H9 (cell line): ENCODE data around the gene PYHIN1. TPM values are rescaled to one million over a fixed set of nuclear protein-coding genes. Genes with fewer than 3 reads are reported as not detected.

Experiments
- DNase-seq: peaks from one replicate; pipeline ENCODE4 v3.0.0-alpha.2; 2017
- H2AFZ ChIP-seq: one replicate; pipeline ENCODE4 v1.6.1; 2013; ENCODE audit warnings: mild to moderate bottlenecking, low read length, control low read depth, moderate library complexity
- H2AK5ac ChIP-seq: 2 replicates; pipeline ENCODE4 v1.6.1; 2013; ENCODE audit warnings: low read length, control low read depth, mixed read lengths; ENCODE audit not compliant: insufficient read length
- H2BK120ac ChIP-seq: one replicate; pipeline ENCODE4 v1.6.1; 2013; ENCODE audit warnings: low read depth, mild to moderate bottlenecking, low read length, control low read depth, inconsistent platforms; ENCODE audit not compliant: poor library complexity, severe bottlenecking
- H2BK12ac ChIP-seq: 2 replicates; pipeline ENCODE4 v1.6.1; 2013; ENCODE audit warnings: low read length, control low read depth, mixed read lengths, low read depth; ENCODE audit not compliant: insufficient read length
- H2BK15ac ChIP-seq: 2 replicates; pipeline ENCODE4 v1.6.1; 2013; ENCODE audit warnings: low read depth, low read length, control low read depth
- H2BK20ac ChIP-seq: one replicate; pipeline ENCODE4 v1.6.1; 2013; ENCODE audit warnings: low read depth, mild to moderate bottlenecking, low read length, control low read depth, inconsistent platforms; ENCODE audit not compliant: poor library complexity, severe bottlenecking
- H2BK5ac ChIP-seq: 2 replicates; pipeline ENCODE4 v1.6.1; 2013; ENCODE audit warnings: low read length, control low read depth, mixed read lengths; ENCODE audit not compliant: insufficient read length
- H3K14ac ChIP-seq: 2 replicates; pipeline ENCODE4 v1.6.1; 2013; ENCODE audit warnings: low read length, control low read depth; ENCODE audit not compliant: insufficient read depth
- H3K18ac ChIP-seq: 2 replicates; pipeline ENCODE4 v1.6.1; 2013; ENCODE audit warnings: low read depth, mild to moderate bottlenecking, mixed read lengths, low read length, control low read depth; ENCODE audit not compliant: insufficient read length
- H3K23ac ChIP-seq: 2 replicates; pipeline ENCODE4 v1.6.1; 2013; ENCODE audit warnings: low read length, control low read depth, mixed read lengths, low read depth; ENCODE audit not compliant: insufficient read length
- H3K23me2 ChIP-seq: 2 replicates; pipeline ENCODE4 v1.6.1; 2013; ENCODE audit warnings: low read depth, mild to moderate bottlenecking, mixed read lengths, low read length, control low read depth; ENCODE audit not compliant: insufficient read length, poor library complexity, severe bottlenecking
- H3K27ac ChIP-seq: 2 replicates; pipeline ENCODE4 v1.5.1; 2013; ENCODE audit warnings: low read length, control low read depth, mixed read lengths, low read depth; ENCODE audit not compliant: insufficient read length
- H3K27me3 ChIP-seq: 2 replicates; pipeline ENCODE4 v1.6.1; 2013; ENCODE audit warnings: low read length, control low read depth, inconsistent platforms; ENCODE audit not compliant: insufficient read depth
- H3K4ac ChIP-seq: 2 replicates; pipeline ENCODE4 v1.6.1; 2013; ENCODE audit warnings: low read depth, mild to moderate bottlenecking, control low read depth, inconsistent platforms, low read length, moderate library complexity
- H3K4me1 ChIP-seq: 2 replicates; pipeline ENCODE4 v1.6.1; 2013; ENCODE audit warnings: low read length, control low read depth, inconsistent platforms; ENCODE audit not compliant: insufficient read depth
- H3K4me2 ChIP-seq: 2 replicates; pipeline ENCODE4 v1.6.1; 2013; ENCODE audit warnings: low read length, control low read depth, mixed read lengths; ENCODE audit not compliant: insufficient read length, insufficient read depth
- H3K56ac ChIP-seq: 2 replicates; pipeline ENCODE4 v1.6.1; 2013; ENCODE audit warnings: low read depth, mild to moderate bottlenecking, mixed read lengths, low read length, control low read depth; ENCODE audit not compliant: insufficient read length
- H3K79me1 ChIP-seq: 2 replicates; pipeline ENCODE4 v1.6.1; 2013; ENCODE audit warnings: low read depth, mild to moderate bottlenecking, moderate library complexity, low read length, control low read depth, inconsistent platforms; ENCODE audit not compliant: insufficient read depth, poor library complexity, severe bottlenecking
- H3K79me2 ChIP-seq: 2 replicates; pipeline ENCODE4 v1.6.1; 2013; ENCODE audit warnings: low read length, control low read depth, inconsistent platforms; ENCODE audit not compliant: insufficient read depth
- H3K9ac ChIP-seq: 2 replicates; pipeline ENCODE4 v1.6.1; 2013; ENCODE audit warnings: low read length, control low read depth, mixed read lengths; ENCODE audit not compliant: insufficient read length; ENCODE audit errors: extremely low read depth
- H3K9me3 ChIP-seq: one replicate; pipeline ENCODE4 v1.6.1; 2013; ENCODE audit warnings: low read depth, low read length, inconsistent platforms; ENCODE audit not compliant: control insufficient read depth
- H3T11ph ChIP-seq: one replicate; pipeline ENCODE4 v1.6.1; 2013; ENCODE audit warnings: mild to moderate bottlenecking, low read length, control low read depth, inconsistent platforms
- H4K20me1 ChIP-seq: one replicate; pipeline ENCODE4 v1.6.1; 2013; ENCODE audit not compliant: control insufficient read depth, insufficient read length, insufficient read depth
- H4K5ac ChIP-seq: 2 replicates; pipeline ENCODE4 v1.6.1; 2013; ENCODE audit warnings: low read depth, mild to moderate bottlenecking, mixed read lengths, low read length, control low read depth; ENCODE audit not compliant: insufficient read length
- H4K8ac ChIP-seq: replicated peaks from 2 replicates; pipeline ENCODE4 v1.6.1; 2013; ENCODE audit warnings: low read length, control low read depth, mixed read lengths, low read depth; ENCODE audit not compliant: insufficient read length
- H4K91ac ChIP-seq: 2 replicates; pipeline ENCODE4 v1.6.1; 2013; ENCODE audit warnings: low read depth, mild to moderate bottlenecking, moderate library complexity, mixed read lengths, low read length, control low read depth; ENCODE audit not compliant: insufficient read length
- H3K27ac Mint-ChIP-seq, 3 experiments: 2 replicates in 2 of 3; 3 replicates in 1 of 3; pipeline ENCODE4 v1.8.0; 2020 to 2021; ENCODE audit warnings: mixed read lengths in 3 of 3, mild to moderate bottlenecking in 1 of 3, moderate library complexity in 1 of 3
- H3K27me3 Mint-ChIP-seq: 2 replicates; pipeline ENCODE4 v1.8.0; 2021; ENCODE audit warnings: low read depth, mild to moderate bottlenecking, moderate library complexity, mixed read lengths
- H3K36me3 Mint-ChIP-seq, 3 experiments: 2 replicates in 2 of 3; 3 replicates in 1 of 3; pipeline ENCODE4 v1.8.0; 2020 to 2021; ENCODE audit warnings: low read depth in 3 of 3, mixed read lengths in 3 of 3; ENCODE audit not compliant: insufficient read depth in 1 of 3
- H3K4me1 Mint-ChIP-seq, 2 experiments: 2 replicates each; pipeline ENCODE4 v1.8.0; 2020; ENCODE audit warnings: mixed read lengths in 2 of 2
- H3K4me3 Mint-ChIP-seq, 2 experiments: 2 replicates in 1 of 2; 3 replicates in 1 of 2; pipeline ENCODE4 v1.8.0; 2020 to 2021; ENCODE audit warnings: mild to moderate bottlenecking in 2 of 2, mixed read lengths in 2 of 2, moderate library complexity in 1 of 2
- H3K9me3 Mint-ChIP-seq, 2 experiments: 2 replicates in 1 of 2; 3 replicates in 1 of 2; pipeline ENCODE4 v1.8.0; 2020; ENCODE audit warnings: mild to moderate bottlenecking in 2 of 2, mixed read lengths in 2 of 2, moderate library complexity in 1 of 2
- CTCF ChIP-seq: fragments of 200-600 bp; sonication (generic); conservative IDR thresholded peaks from 3 replicates; pipeline ENCODE4 v1.8.0; 2021; ENCODE audit warnings: antibody characterized with exemption, mild to moderate bottlenecking
- WGBS: extraction: QIAGEN DNeasy Blood & Tissue Kit; methylation state at CpG from one replicate; pipeline ENCODE4 v1.1.7; 2013; ENCODE audit warnings: missing lambda C conversion rate, low lambda C conversion rate, mixed read lengths; ENCODE audit not compliant: insufficient read length; ENCODE audit errors: extremely low coverage; 5-methylcytosine and 5-hydroxymethylcytosine counted together
- total RNA-seq: library from RNA; stranded (reverse); gene quantifications from 2 replicates; pipeline ENCODE4 v1.2.1, GENCODE V29; 2021

PYHIN1 gene
- total RNA-seq, 1 experiment from 2014 or later, result not detected

GRCh38 chr1:158969166-158969565 lies 37.8 kb downstream of the PYHIN1 start:
- Histone ChIP-seq H3K4me1 (no peaks in the 10 kb centered on the region), H3K27me3 (no peaks in the 10 kb centered on the region), H3K18ac (no peak overlapping the region), H3K23ac (no peak overlapping the region), H2AFZ (no peak overlapping the region), H4K5ac (no peak overlapping the region), H3K23me2 (no peaks in the 10 kb centered on the region), H3K79me2 (no peaks in the 10 kb centered on the region), H2BK12ac (no peak overlapping the region), H3K56ac (no peak overlapping the region), H2BK20ac (no peak overlapping the region), H3K14ac (no peak overlapping the region), H2AK5ac (no peak overlapping the region), H3K79me1 (no peaks in the 10 kb centered on the region), H3K9me3 (no peaks in the 10 kb centered on the region), H3T11ph (no peak overlapping the region), H2BK15ac (no peak overlapping the region), H3K4ac (no peak overlapping the region), H3K4me2 (no peak overlapping the region), H4K91ac (no peak overlapping the region), H4K20me1 (no peaks in the 10 kb centered on the region), H3K27ac (no peak overlapping the region), H2BK120ac (no peak overlapping the region), H3K9ac (no peak overlapping the region), H4K8ac (no peak overlapping the region), H2BK5ac (no peak overlapping the region)
- no peak for TF ChIP-seq CTCF
- Mint-ChIP-seq H3K9me3 (peaks cover 0 to 4% of the 10 kb centered on the region in 2 experiments; a peak in 2 of 5 replicates), H3K27me3 (no peaks in the 10 kb centered on the region; the same call in 1 of the 2 replicates), H3K36me3 (no peaks in the 10 kb centered on the region), H3K4me3 (no peak overlapping the region), H3K27ac (no peak overlapping the region), H3K4me1 (no peaks in the 10 kb centered on the region)
- DNase-seq, result no peak
- no CpG with 5 or more reads among the region's 3 CpGs for WGBS
